ENCODE measurements around the gene DNAH14.

Gene DNAH14

GRCh38 chr1:225111000-225111399 lies 181.5 kb downstream of the DNAH14 start:
- CTCF ChIA-PET, result interaction anchor here (0.7 kb wide), 2 partner anchors 61 to 87 kb away, joined by 3 to 4 read pairs; no protein-coding TSS in a partner anchor
- no peaks in the 10 kb centered on the region for H3K36me3 ChIP-seq (ENCODE audit: control insufficient read depth in 2 of 2, insufficient read depth in 1 of 2, low read length in 2 of 2)
- no peaks in the 10 kb centered on the region for H3K9me3 ChIP-seq (ENCODE audit: control insufficient read depth, insufficient read depth, low read depth, low read length)
- POLR2A ChIA-PET, result no interaction called here
- H3K4me1 ChIP-seq (ENCODE audit: control insufficient read depth, insufficient read depth, low read length), result no peaks in the 10 kb centered on the region
- TF ChIP-seq HOXC10 (CRISPR knock-in tag; IDR thresholded peaks at IDR 0.05) (no peak), REST (tag by site-specific recombination; IDR thresholded peaks at IDR 0.05) (peak; percentile 91)
- TF ChIP-seq, protein P1, sequence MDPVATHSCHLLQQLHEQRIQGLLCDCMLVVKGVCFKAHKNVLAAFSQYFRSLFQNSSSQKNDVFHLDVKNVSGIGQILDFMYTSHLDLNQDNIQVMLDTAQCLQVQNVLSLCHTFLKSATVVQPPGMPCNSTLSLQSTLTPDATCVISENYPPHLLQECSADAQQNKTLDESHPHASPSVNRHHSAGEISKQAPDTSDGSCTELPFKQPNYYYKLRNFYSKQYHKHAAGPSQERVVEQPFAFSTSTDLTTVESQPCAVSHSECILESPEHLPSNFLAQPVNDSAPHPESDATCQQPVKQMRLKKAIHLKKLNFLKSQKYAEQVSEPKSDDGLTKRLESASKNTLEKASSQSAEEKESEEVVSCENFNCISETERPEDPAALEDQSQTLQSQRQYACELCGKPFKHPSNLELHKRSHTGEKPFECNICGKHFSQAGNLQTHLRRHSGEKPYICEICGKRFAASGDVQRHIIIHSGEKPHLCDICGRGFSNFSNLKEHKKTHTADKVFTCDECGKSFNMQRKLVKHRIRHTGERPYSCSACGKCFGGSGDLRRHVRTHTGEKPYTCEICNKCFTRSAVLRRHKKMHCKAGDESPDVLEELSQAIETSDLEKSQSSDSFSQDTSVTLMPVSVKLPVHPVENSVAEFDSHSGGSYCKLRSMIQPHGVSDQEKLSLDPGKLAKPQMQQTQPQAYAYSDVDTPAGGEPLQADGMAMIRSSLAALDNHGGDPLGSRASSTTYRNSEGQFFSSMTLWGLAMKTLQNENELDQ (tag by site-specific recombination; IDR thresholded peaks at IDR 0.05; ENCODE audit: low read depth), result no peak
- H3K27ac ChIP-seq (ENCODE audit: extremely low read depth, low read depth, low read length), result no peak overlapping the region
- H3K4me3 ChIP-seq (ENCODE audit: low read depth, low read length), result no peak overlapping the region

GRCh38 chr1:225113265-225113664 lies 183.8 kb downstream of the DNAH14 start:
- Histone ChIP-seq H3K27ac (ENCODE audit: extremely low read depth, low read depth, low read length) (no peak overlapping the region), H3K4me1 (ENCODE audit: control insufficient read depth, insufficient read depth, low read length) (no peaks in the 10 kb centered on the region), H3K36me3 (ENCODE audit: control insufficient read depth in 2 of 2, insufficient read depth in 1 of 2, low read length in 2 of 2) (no peaks in the 10 kb centered on the region), H3K9me3 (ENCODE audit: control insufficient read depth, insufficient read depth, low read depth, low read length) (no peaks in the 10 kb centered on the region), H3K4me3 (ENCODE audit: low read depth, low read length) (no peak overlapping the region)
- no peak for TF ChIP-seq ZNF24 (tag by site-specific recombination; IDR thresholded peaks at IDR 0.05)
- no peak for TF ChIP-seq ZNF660 (tag by site-specific recombination; IDR thresholded peaks at IDR 0.05)
- TF ChIP-seq, protein P2, sequence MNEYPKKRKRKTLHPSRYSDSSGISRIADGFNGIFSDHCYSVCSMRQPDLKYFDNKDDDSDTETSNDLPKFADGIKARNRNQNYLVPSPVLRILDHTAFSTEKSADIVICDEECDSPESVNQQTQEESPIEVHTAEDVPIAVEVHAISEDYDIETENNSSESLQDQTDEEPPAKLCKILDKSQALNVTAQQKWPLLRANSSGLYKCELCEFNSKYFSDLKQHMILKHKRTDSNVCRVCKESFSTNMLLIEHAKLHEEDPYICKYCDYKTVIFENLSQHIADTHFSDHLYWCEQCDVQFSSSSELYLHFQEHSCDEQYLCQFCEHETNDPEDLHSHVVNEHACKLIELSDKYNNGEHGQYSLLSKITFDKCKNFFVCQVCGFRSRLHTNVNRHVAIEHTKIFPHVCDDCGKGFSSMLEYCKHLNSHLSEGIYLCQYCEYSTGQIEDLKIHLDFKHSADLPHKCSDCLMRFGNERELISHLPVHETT (tag by site-specific recombination; IDR thresholded peaks at IDR 0.05), result no peak
- no peak for TF ChIP-seq ZNF157 (tag by site-specific recombination; IDR thresholded peaks at IDR 0.05)
- TF ChIP-seq ZNF621 (tag by site-specific recombination; IDR thresholded peaks at IDR 0.05), result no peak
- no peak for TF ChIP-seq ZFHX2 (tag by site-specific recombination; conservative IDR thresholded peaks at IDR 0.05)
- TF ChIP-seq YY2 (tag by site-specific recombination; IDR thresholded peaks at IDR 0.05), result 0 out of 2 replicates have a peak, but pooled peaks have one; percentile 13
- TF ChIP-seq GLI2 (tag by site-specific recombination; IDR thresholded peaks at IDR 0.05; ENCODE audit: borderline replicate concordance, low read depth), result no peak
- peak; percentile 24; the same call in 1 of the 2 replicates for TF ChIP-seq ZIC2 (tag by site-specific recombination; IDR thresholded peaks at IDR 0.05)
- CTCF ChIA-PET, result interaction anchor here (0.8 kb wide), 1 partner anchor 529 kb away, joined by 3 read pairs; no protein-coding TSS in a partner anchor
- POLR2A ChIA-PET, result no interaction called here

DNA sequence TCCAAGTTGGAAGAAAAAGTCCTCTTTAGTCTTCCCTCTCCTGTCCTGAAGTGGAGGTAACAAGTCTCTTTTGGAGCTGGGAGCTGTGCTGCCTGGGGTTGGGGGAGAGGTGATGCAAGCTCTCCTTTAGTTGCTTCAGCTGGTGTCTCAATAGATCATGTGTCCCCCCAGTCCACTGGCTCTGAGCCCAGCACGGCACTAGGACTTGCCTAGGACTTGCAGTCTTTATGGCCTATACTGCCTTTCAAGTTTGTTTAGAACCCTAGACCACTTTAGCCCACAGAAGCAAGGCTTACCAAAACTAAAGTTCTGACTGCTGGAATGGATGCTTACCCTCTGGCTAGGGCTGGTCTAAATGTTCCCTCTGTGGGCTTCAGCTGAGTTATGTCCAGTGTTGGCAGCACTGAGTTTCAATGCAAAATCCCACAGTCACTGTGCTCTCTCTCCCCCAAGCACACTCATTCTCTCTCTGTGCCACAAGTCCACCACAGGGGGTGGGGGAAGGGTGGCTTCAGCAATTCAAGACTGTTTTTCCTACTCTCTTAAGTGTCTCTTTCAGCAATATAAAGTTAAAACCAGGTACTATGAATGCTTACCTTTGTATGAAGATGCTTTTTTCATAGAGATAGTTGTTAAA lies 185.0 kb downstream of the DNAH14 start:
- Histone ChIP-seq H3K9me3 (ENCODE audit: control insufficient read depth, insufficient read depth, low read depth, low read length) (no peaks in the 10 kb centered on the region), H3K36me3 (ENCODE audit: control insufficient read depth in 2 of 2, insufficient read depth in 1 of 2, low read length in 2 of 2) (no peaks in the 10 kb centered on the region), H3K4me1 (ENCODE audit: control insufficient read depth, insufficient read depth, low read length) (no peaks in the 10 kb centered on the region), H3K4me3 (ENCODE audit: low read depth, low read length) (no peak overlapping the region), H3K27ac (ENCODE audit: extremely low read depth, low read depth, low read length) (no peak overlapping the region)
- ChIA-PET CTCF (no interaction called here), POLR2A (no interaction called here)
- TF ChIP-seq ZNF610 (tag by site-specific recombination; IDR thresholded peaks at IDR 0.05; ENCODE audit: borderline replicate concordance), result no peak
- no peak for TF ChIP-seq ZNF501 (tag by site-specific recombination; IDR thresholded peaks at IDR 0.05)
- no peak for TF ChIP-seq ZNF354C (tag by site-specific recombination; IDR thresholded peaks at IDR 0.05; ENCODE audit: borderline replicate concordance, low read depth)
- no peak for TF ChIP-seq ZNF2 (tag by site-specific recombination; IDR thresholded peaks at IDR 0.05)
- TF ChIP-seq ZNF560 (tag by site-specific recombination; IDR thresholded peaks at IDR 0.05; ENCODE audit: borderline replicate concordance), result no peak
- no peak for TF ChIP-seq ATF2 (tag by site-specific recombination; IDR thresholded peaks at IDR 0.05; ENCODE audit: low read depth)
- no peak for TF ChIP-seq KLF10 (tag by site-specific recombination; IDR thresholded peaks at IDR 0.05)
- TF ChIP-seq ZNF660 (tag by site-specific recombination; IDR thresholded peaks at IDR 0.05), result peak; percentile 93
- no peak for TF ChIP-seq ZNF843 (tag by site-specific recombination; IDR thresholded peaks at IDR 0.05)
- TF ChIP-seq, protein P3, sequence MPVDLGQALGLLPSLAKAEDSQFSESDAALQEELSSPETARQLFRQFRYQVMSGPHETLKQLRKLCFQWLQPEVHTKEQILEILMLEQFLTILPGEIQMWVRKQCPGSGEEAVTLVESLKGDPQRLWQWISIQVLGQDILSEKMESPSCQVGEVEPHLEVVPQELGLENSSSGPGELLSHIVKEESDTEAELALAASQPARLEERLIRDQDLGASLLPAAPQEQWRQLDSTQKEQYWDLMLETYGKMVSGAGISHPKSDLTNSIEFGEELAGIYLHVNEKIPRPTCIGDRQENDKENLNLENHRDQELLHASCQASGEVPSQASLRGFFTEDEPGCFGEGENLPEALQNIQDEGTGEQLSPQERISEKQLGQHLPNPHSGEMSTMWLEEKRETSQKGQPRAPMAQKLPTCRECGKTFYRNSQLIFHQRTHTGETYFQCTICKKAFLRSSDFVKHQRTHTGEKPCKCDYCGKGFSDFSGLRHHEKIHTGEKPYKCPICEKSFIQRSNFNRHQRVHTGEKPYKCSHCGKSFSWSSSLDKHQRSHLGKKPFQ (tag by site-specific recombination; IDR thresholded peaks at IDR 0.05), result no peak
